GM12891 (cell line): ENCODE data around the gene EDARADD.
A peak's percentile ranks its signal among the peaks of the same experiment; 100 is the strongest.
"Not testable (repeated sequence)": the region's sequence is repeated elsewhere in the genome, so short reads cannot be mapped to it uniquely, and the experiment has no call there.

ENCODE experiments used
- DNase-seq: peaks from one replicate; pipeline ENCODE4 v3.0.0; 2011; ENCODE audit warnings: low spot score; ENCODE audit not compliant: insufficient read length
- FAIRE-seq: peaks from 2 replicates; lab custom pipeline; 2011; peaks lifted over from hg19 to GRCh38; lab: Jason Lieb, UNC
- PAX5 ChIP-seq: IDR thresholded peaks from 2 replicates; pipeline ENCODE4 v1.6.1; 2011; ENCODE audit warnings: low read length, moderate library complexity, mild to moderate bottlenecking; ENCODE audit not compliant: insufficient read depth, severe bottlenecking
- POLR2A ChIP-seq: IDR thresholded peaks from 2 replicates; pipeline ENCODE4 v1.6.1; 2011; ENCODE audit warnings: low read depth, low read length, control low read depth
- POLR2AphosphoS5 ChIP-seq: IDR thresholded peaks from 2 replicates; pipeline ENCODE4 v1.6.1; 2011; ENCODE audit warnings: low read depth, low read length, control low read depth
- POU2F2 ChIP-seq: IDR thresholded peaks from 2 replicates; pipeline ENCODE4 v1.6.1; 2011; ENCODE audit warnings: low read depth, mild to moderate bottlenecking, control low read depth, low read length, moderate library complexity
- SPI1 ChIP-seq: IDR thresholded peaks from 2 replicates; pipeline ENCODE4 v1.6.1; 2011; ENCODE audit warnings: low read depth, low read length, control low read depth
- TAF1 ChIP-seq: IDR thresholded peaks from 2 replicates; pipeline ENCODE4 v1.6.1; 2011; ENCODE audit warnings: low read depth, low read length, control low read depth

Gene EDARADD

DNA sequence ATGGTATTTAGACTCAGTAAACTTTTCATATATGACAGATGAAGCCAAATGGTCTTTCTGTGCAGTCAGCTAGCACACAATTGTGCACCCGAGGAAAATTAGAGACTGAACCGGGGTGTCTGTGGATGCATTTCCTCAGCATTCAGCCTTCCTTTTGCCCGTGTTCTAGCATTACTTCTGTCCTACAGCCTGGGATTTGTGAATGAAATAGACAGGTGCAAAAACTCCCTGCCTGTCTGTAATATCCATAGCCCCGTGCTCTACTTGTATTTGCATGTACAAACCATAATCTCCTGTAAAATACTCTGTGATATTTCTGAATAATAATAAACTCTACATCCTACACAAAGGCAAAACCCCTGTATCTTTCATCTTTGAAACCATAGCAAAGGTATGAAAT, 64.9 kb downstream of the EDARADD start:
- DNase-seq (no peak), FAIRE-seq (no peak)
- no peak for TF ChIP-seq TAF1

DNA sequence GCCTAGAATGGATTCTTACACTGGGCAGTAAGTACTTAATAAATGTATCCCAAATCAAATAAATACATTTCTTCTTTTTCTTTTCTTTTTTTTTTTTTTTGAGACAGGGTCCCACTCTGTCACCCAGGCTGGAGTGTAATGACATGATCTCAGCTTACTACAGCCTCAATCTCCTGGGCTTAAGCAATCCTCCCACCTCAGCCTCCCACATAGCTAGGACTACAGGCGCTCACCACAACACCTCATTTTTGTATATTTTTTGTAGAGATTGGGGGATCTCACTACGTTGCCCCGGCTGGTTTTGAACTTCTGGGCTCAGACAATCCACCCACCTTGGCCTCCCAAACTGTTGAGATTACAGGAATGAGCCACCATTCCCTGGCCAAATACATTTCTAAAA, 66.0 kb downstream of the EDARADD start:
- FAIRE-seq (no peak), DNase-seq (no peak)
- TF ChIP-seq POU2F2: no peak
- no peak for TF ChIP-seq POLR2A
- no peak for TF ChIP-seq TAF1
- TF ChIP-seq PAX5: no peak
- TF ChIP-seq POLR2AphosphoS5: no peak
- TF ChIP-seq SPI1: no peak

DNA sequence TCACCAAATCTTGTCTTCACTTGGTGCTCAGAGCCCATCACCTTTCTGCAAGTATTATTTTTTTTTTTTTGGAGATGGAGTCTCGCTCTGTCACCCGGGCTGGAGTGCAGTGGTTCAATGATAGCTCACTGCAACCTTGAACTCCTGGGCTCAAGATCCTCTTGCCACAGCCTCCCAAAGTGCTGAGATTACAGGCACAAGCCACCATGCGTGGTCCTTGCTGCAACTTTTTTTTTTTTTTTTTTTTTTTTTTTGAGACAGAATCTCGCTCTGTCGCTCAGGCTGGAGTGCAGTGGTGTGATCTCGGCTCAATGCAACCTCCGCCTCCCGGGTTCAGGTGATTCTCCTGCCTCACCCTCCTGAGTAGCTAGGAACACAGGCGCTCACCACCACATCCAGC, 70.1 kb downstream of the EDARADD start:
- not testable (repeated sequence) for DNase-seq, FAIRE-seq

DNA sequence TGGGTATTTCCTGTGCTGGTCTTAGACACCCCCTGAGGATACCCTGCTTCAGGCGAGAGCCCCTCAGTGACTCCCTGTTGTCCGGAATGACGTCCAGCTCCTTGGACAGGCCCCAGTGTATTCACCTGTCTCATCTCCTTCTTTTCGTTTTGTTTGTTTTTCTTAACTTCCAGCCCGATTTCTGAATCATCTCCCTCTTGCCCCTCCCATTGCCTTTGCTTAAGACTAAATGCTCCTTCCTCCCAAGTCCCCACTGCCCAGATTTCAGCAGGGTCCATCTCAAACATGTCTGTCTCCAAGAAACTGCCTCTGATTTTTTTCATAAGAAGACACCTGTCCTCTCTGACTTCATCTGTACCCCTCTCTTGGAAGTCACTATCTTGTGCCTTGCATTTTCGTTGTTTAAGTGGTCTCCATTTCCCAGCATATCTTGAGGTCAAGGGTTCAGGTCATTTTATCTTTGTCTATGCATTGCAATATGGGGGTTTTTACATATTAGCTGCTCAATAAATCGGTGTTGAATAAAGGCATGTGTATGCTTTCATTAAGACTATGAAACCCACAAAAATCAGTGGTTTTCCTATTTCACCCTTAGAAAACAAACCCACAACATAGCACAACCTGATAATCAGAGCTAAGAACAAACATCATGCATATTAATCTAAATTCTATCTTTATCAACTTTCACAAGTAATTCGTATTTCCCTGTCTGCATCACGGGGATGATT, 71.3 kb downstream of the EDARADD start:
- DNase-seq: no peak
- TF ChIP-seq POLR2AphosphoS5 (no peak), POU2F2 (no peak), TAF1 (no peak), POLR2A (no peak), PAX5 (no peak), SPI1 (no peak)
- FAIRE-seq: peak; percentile 28

DNA sequence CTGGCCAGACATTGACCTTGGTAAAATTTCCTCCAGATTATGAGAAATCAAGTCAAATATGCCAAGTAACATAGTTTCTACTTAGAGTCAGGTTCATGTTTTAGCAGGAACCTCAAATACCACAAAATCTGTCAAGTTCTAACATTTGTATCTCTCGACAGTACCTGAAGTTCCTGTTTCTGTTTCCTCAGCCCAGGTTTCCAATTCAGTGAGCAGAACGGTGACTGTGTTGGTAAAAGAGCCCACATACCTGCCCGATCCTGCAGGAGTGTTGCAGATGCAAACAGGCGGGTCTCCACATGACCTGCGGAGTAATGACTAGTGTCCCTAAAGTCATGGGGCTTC, 71.8 kb downstream of the EDARADD start:
- DNase-seq: no peak
- TF ChIP-seq PAX5: peak; percentile 23
- TF ChIP-seq SPI1: peak; percentile 59
- TF ChIP-seq POLR2A: no peak
- peak; percentile 90 for FAIRE-seq

DNA sequence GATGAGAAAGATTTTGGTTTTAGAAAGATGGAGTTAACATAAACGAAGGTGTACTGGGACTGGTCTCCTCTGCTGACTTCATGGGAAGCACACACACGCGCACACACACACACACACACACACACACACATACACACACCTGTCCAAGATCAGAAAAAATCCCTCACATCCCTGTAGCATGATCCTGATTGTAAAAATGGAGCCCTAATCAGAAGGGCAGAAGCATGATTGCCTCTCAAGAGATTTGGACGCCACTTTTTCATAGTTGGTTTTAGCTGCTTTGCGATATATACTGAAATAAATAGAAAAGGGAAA, 73.2 kb downstream of the EDARADD start:
- TF ChIP-seq PAX5 (no peak), POLR2AphosphoS5 (no peak), POLR2A (no peak), SPI1 (no peak), POU2F2 (no peak), TAF1 (no peak)
- FAIRE-seq (no peak), DNase-seq (no peak)

DNA sequence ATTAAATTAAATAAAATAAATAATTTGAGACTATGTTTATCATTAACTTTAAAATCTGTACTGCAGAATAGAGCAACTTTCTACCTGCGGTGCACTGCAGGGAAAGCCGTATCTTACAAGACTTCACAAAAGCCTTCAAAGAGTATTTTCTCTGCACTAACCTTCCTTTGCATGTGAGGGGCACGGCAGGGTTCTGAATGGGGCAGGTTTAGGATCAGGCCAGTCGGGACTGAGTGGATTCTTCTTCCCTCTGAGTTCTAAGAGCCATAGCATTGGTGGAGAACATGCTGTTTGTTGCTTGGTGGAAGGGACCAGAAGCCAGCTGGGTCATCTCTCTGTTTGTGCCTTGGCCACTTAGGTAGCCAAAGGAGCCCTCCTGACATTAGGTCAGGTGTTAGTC, 74.5 kb downstream of the EDARADD start:
- FAIRE-seq (no peak), DNase-seq (no peak)
- TF ChIP-seq TAF1 (no peak), POU2F2 (no peak), SPI1 (no peak), PAX5 (no peak), POLR2A (no peak), POLR2AphosphoS5 (no peak)

DNA sequence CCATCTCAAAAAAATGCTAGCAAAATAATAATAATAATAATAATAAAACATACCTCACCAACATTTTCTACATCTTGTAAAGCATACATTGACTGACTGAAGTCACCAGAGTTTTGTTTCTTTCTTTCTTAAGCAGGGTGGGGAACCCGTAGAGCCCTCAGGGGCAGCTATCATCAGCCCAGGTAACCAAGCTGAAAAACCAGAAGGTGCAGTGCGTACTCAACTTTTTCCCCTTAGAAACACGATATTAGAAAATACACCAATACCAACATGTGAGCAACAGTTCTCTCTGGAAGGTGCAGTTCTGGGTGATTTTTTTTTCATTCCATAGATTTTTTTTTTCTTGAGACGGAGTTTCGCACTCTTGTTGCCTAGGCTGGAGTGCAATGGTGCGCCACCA, 75.4 kb downstream of the EDARADD start:
- DNase-seq (no peak), FAIRE-seq (no peak)
- no peak for TF ChIP-seq SPI1
- TF ChIP-seq TAF1: no peak
- TF ChIP-seq PAX5: no peak
- TF ChIP-seq POLR2AphosphoS5: no peak

DNA sequence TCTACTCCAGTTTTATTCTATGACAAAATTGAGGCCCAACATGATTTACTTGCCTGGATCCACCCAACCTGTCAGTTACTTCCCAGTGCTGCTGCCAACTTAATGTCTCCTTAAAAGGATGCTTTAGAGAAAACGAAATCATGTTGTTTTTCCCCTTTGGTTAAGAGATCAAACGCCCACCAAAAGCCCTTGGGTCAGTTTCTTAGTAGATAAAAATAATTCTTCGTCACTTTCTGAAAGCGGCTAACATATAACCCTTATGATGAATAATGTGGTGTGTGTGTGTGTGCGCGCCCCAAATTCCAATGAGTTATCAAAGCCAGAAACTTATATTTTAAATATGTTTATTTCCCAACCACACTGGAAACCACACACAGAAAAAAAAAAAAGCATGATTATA, 77.0 kb downstream of the EDARADD start:
- FAIRE-seq: no peak
- DNase-seq: no peak
- TF ChIP-seq POLR2A: no peak
- TF ChIP-seq SPI1: no peak
- no peak for TF ChIP-seq POU2F2
- TF ChIP-seq POLR2AphosphoS5: no peak
- TF ChIP-seq PAX5: no peak
- no peak for TF ChIP-seq TAF1

DNA sequence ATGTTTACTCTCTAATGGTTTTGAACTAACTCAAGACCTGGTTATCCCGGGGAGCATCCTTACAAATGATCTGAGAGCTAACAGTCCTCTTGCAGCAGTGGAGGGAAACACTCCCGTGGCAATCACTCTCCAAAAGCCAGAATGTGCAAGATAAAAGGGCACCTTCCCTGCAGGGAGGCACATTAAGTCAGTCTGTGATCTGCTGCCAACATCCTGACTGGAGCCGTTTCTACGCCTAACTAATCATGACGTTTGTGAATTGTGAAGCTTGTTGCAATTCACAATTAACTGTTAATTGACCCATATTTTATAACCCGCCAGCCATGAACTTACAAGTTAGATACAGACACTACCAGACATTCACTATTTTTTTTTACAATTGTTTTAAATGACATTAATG, 77.6 kb downstream of the EDARADD start:
- TF ChIP-seq SPI1 (no peak), TAF1 (no peak), POLR2A (no peak), POU2F2 (no peak), PAX5 (no peak), POLR2AphosphoS5 (no peak)
- no peak for DNase-seq
- no peak for FAIRE-seq

DNA sequence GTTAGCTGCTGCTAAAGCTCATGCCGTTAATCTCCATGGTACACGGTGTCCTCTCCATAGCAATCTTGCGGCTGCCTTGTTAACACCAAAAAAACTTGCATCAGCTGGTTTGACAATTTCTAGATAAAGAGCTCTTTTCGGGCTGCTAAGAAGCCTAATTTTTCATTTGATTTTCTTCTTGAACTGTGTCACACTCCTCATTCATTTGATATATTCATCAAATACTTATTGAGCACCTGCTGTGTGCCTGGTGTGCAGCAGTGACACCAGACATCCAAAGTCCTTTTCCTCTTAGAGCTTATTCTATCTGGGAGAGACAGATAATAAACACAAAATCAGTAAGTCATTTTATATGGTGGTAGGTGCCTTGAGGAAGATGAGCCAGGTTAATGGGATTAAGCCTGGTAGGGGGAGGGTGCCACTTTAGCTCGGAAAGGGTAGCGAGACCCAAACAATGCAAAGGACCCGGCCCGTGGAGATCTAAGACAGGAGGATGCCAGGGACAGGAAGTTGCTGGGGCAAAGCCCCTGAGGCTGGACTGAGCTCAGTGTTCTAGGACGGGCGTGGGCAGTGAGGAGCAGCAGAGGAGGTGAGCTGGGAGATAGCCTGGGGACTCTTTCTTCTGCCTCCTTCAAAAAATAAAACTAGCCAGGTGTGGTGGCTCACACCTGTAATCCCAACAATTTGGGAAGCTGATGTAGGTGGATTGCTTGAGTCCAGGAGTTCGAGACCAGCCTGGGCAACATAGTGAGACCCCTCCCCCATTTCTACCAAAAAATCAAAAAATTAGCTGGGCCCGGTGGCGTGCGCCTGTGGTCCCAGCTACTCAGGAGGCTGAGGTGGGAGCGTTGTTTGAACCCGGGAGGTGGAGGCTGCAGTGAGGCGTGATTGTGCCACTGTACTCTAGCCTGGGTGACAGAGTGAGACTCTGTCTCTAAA, 79.0 kb downstream of the EDARADD start:
- no peak for TF ChIP-seq PAX5
- FAIRE-seq: no peak
- DNase-seq: no peak
